Right forelimb (tissue), 1 donor: ENCODE data around the gene BCAN.

Experiments used
- DNase-seq: peaks from one replicate; pipeline ENCODE4 v3.0.0-alpha.2; 2018

BCAN gene

GRCh38 chr1:156704930-156705320, 63.0 kb downstream of the BCAN start:
- DNase-seq, result peak; percentile 69

DNA sequence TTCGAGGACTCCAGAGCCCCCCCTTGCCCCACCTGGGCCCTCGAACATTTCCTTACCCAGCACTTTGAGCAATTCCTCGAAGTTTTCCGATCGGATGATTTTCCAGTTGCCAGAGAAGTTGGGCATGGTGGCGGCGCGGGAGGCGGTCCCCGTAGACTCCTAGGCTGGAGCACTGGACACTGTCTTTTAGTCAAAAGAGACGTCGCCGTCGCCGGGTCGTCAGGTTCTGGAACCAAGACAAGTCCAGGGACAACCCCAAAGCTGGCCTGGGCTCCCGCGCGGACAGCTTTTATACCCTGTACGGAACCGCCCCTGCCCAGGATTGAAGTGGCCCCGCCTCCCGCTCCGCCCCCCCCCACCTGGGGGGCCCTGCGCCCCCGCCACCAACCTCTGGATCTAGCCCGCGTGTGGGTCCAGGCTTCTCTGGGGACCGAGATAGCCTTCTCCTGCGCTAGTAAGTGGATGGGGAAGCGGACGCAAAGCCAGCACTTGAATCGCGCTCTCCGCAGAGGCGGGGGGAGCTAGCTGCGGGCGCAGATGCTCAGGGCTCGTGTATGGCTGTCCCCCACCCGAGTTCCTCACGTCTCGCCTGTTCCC, 63.5 kb downstream of the BCAN start, which contains the start of gene CRABP2:
CRABP2 (minus strand) TSS at position 263 of the 597 bp plus-strand sequence; CDS start at position 126, 137 bp downstream.
- DNase-seq, result peak; percentile 87

- peak; percentile 91 for DNase-seq
Measured at GRCh38 chr1:156705918-156706656, 64.2 kb downstream of the BCAN start.

DNA sequence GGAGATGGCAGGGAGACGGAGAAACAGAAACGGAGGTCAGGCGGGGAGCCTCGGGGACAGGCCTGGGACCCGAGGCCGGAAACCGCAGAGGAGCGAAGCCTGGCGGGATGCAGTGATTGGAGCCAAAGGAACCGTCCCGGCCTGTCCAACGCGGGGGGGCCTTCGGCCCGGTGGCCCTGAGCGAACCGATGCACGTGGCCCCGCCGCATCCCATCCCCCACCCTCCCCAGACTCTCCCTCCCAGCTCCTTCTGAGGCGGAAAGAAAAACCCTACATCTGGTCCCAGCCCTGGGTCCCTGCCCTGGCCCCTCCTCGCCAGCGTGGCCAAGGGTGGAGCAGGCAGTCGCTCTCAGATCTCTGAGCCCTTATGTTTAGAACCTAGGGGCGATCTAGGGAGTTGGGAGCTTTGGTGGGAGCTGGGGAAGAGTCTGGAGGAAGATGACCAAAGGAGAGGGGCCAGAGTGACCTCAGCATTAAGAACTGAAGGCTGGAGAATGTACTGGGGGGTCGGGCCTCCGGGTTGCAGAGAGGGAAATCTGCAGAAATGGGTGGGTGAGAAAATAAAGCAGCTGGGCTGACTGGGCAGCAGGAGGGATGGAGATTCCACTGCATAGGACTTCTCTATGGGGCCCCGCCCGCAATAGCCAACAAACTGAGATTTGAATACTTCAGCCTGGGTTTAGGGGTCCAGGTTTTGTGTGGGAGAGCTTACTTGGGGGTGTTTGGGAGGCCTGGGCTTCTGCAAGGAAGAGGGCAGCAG, 64.9 kb downstream of the BCAN start:
- peak; percentile 90 for DNase-seq

- DNase-seq, result peak; percentile 81
Measured at GRCh38 chr1:156707417-156708217, 65.7 kb downstream of the BCAN start.

- DNase-seq, result no peak
Measured at GRCh38 chr1:156708218-156708661, 66.3 kb downstream of the BCAN start.

DNA sequence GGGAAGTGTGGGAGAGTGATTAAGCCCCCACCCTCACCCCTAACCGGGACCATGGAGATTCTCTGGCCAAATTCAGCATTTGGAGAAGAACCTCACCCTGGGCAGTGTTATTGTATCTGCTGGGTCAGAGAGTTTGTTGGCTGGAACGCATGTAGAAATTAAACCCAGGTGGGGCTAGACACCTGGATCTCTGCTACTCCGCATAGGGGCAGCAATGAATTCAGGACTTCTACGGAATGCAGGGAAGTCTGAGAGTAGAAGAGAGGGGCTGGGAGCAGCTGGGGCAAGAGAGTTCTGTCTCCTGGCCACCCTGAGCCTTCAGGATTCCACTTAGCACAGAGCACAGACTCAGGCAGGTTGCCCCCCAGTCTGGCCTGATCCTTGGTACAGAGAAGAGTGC, 67.1 kb downstream of the BCAN start:
- DNase-seq, result no peak
